Measurements from ENCODE around the gene VTI1A.

The VTI1A gene

GRCh38 chr10:112811741-112812551 lies 364.9 kb downstream of the VTI1A start:
- no peak for DNase-seq (ENCODE audit: low spot score)

- DNase-seq (ENCODE audit: low spot score), result no peak
Measured at GRCh38 chr10:112812586-112812985, 365.6 kb downstream of the VTI1A start.

GRCh38 chr10:112813866-112814591 lies 367.0 kb downstream of the VTI1A start:
- no peak for DNase-seq (ENCODE audit: low spot score)

DNA sequence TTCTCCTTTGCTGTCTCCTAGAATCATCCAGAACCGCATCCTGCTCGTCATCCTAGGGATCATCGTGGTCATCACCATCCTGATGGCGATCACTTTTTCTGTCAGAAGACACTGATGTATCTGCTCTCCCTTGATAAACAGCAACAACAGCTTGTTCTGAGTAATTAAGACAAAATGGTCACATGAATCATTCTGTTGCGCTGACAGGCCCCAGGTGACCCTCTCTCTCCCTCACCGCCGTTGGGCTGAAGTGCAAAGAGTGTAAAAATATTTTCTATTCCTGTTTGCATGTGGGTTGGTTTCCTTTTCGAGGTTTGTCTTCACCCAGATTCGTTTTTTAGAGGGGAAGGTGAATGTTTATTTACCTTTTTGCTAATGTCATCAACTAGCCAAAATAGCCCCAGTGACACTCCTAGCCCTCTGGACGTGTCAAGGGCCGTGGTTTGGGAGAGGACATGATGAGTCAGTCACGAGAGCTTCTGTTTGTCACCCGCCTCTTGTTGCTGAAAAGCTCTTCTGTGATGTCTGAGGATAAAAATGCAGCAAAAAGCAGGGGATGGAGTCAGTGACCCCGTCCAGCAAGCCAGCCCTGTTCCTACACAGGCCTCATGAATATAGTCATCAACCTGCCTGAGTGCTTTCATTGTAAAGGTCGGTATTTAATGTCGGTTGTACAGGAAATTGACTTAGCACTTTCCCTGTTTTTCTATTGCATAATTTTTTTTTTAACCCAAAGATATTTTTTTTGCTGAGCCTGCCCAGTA lies 368.4 kb downstream of the VTI1A start:
- no peak for DNase-seq (ENCODE audit: low spot score)

GRCh38 chr10:112816033-112816430 lies 369.0 kb downstream of the VTI1A start:
- no peak for DNase-seq (ENCODE audit: low spot score)

DNA sequence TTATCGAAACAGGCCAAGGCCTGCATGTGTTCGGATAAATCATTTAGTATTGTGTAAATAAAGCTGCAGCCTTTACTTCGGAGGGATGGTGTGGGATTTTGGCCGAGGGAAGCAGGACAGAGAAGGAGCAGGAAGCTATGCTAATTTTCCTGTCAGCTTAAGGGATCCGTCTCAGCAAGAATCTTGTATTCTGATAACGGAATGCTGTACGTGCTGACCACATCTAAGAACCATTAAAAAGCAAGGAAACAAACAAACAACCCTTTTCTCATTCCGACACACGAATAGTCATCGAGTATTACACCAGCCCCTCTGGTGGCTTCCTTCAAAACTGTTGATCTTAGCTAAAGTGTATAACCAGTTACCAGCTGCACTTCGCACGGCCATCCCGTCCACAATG lies 369.9 kb downstream of the VTI1A start:
- no peak for DNase-seq (ENCODE audit: low spot score)

DNA sequence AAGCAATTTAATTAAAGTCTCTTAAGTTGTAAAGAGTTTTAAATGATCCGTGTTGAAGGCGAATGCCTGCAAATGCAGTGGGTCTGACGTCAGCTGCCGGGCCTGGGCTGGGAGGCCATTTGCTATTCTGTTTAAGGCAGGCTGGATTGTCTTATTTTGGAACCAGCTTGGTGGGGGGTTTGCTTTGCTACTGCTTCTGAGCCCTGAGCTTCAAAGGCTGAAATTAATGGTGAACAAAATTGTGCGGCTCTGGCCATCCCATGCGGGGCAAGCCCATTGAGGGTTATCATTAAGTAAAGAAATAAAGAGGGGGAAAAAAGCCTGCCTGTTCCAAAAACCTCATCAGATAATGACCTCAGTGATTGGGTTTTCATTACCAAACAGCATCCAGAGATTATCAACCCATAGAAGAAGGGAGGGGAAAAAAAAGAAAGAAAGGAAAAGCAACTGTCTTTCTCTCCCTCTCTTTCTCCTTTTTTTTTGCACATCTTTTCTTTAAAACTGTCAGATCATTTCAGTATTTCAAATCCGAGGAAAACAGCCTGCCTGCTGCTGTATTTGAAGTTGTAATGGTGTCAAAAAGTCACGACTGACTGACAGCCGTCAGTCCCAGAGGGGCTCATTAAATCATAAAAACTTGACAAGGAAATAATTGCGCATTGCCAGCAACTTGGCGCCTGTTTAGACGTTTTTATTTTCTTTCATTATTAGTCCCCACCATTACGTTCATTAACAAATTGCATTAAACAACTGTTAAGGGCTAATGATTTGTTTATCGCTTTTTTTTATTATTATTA lies 371.2 kb downstream of the VTI1A start:
- DNase-seq (ENCODE audit: low spot score), result no peak

DNA sequence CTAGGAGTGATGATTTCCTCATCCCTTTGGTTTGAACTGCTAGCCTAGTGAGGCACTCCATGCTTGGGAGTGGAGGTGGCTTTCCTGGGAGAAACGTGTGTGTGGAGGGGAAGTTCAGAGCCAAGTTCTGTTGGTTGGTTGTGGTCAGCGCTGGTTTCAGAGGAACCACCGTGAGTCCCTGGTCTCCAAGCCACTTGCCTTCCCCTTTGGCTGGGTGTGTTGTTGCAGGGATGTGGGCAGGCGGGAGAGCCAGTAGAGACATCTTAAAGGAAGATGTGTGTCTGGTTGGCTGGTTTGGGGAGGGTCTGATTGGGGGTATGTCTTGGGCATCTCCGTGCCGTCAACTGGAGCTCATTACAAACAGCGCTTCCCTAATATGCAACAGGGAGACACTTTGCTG lies 372.2 kb downstream of the VTI1A start:
- DNase-seq (ENCODE audit: low spot score), result no peak

GRCh38 chr10:112820320-112820719 lies 373.3 kb downstream of the VTI1A start:
- no peak for DNase-seq (ENCODE audit: low spot score)

DNA sequence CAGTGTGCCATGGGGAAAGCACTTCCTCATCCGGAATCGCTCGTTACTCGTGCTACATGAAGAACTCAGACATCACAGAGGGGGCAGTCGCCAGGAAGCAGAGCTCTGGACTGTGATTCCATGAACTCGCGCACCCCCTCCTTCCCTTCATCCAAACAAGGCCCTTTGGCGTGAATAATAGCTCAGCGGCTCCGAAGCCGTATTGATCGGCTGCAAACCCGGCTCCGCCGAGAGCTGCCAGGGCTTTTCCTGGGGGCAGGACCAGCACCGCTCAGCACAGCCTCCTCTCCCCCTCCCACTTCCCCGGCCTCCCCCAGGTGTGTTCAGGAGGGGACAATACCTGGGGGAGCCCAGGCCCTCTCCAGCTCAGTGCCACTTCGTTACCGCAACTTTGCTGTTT lies 374.0 kb downstream of the VTI1A start:
- DNase-seq (ENCODE audit: low spot score), result no peak

GRCh38 chr10:112821663-112822062 lies 374.6 kb downstream of the VTI1A start:
- no peak for DNase-seq (ENCODE audit: low spot score)

DNA sequence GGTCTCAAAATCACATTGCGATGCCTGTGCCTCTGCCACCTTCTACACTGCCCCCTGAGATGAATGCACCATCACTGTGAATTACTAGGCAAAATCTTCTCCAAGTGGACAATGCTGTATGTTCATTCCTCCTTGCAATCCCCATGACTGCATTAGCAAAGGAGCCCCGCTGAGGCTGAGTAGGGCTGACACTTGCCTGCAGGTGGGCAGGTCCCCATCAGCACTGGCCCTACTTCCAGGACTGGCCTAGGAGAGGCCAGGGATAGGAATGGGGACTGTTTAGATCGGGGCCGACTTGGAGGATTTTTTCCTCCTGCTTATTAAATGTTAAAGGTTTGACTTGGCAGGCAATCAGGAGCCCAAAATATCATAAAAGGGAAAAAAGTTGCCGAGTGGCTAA lies 376.0 kb downstream of the VTI1A start:
- DNase-seq (ENCODE audit: low spot score), result no peak

- DNase-seq (ENCODE audit: low spot score), result no peak
Measured at GRCh38 chr10:112823604-112824003, 376.6 kb downstream of the VTI1A start.

DNA sequence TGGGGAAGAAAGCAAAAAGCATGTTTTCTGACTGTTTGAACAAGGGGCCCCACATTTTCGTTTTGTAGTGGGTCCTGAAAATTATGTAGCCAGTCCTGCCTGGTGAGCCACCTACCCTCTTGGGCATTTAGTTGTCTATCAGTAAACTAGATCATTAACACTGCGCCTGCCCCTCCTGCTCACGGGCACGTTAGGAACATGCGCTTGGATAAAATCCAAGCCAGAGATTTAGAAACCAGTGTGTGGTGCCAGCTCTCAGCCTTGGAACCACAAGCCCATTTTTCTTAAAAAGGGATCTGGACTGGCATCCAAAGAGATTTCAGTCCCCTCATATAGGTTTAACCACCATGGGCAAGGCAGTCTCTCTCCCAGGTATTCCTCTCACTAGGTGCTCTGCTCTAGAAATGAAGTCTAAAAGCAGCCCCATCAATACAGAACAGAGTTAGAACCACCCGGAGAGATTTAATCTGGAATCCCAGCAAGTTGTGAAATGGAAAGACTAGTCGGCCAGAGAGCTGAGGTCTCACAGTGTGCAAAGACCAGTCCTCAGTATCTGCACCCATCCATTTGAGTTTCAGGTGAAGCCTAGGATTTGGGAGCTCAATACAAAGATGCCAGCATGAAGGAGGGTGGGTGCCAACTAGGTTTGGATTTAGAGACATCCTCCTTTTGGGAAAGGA lies 379.1 kb downstream of the VTI1A start:
- no peak for DNase-seq (ENCODE audit: low spot score)

- no peak for DNase-seq (ENCODE audit: low spot score)
Measured at GRCh38 chr10:112827086-112827485, 380.1 kb downstream of the VTI1A start.

GRCh38 chr10:112827951-112828350 lies 380.9 kb downstream of the VTI1A start:
- DNase-seq (ENCODE audit: low spot score), result no peak

- no peak for DNase-seq (ENCODE audit: low spot score)
Measured at GRCh38 chr10:112831859-112832258, 384.8 kb downstream of the VTI1A start.

DNA sequence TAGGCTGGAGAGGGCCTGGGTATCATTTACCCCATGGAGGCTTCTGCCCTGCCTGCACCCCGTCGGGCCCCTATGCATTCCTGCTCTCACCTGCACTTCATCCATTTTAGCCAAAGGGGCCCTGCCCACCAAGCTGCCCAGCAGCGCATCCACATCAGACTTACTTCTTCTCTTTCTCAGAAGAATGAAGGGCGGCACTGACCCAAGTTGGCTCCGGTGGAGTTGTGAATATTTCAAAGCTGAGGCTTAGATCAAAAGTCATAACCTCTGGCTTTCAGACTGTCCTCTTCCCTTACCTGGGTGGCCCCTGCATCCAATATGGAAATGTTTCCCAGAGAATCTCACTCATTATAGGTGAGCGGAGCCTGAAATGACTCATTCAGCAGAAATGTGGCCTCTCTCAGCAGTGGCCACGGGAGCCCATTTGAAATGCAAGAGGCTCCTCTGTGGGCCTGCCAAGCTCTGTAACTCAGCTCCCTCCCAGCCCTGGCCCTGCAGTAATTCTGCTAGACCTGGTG lies 385.4 kb downstream of the VTI1A start:
- DNase-seq (ENCODE audit: low spot score), result no peak

GRCh38 chr10:112832959-112833358 lies 385.9 kb downstream of the VTI1A start:
- no peak for DNase-seq (ENCODE audit: low spot score)

GRCh38 chr10:112834751-112835181 lies 387.8 kb downstream of the VTI1A start:
- DNase-seq (ENCODE audit: low spot score), result no peak

DNA sequence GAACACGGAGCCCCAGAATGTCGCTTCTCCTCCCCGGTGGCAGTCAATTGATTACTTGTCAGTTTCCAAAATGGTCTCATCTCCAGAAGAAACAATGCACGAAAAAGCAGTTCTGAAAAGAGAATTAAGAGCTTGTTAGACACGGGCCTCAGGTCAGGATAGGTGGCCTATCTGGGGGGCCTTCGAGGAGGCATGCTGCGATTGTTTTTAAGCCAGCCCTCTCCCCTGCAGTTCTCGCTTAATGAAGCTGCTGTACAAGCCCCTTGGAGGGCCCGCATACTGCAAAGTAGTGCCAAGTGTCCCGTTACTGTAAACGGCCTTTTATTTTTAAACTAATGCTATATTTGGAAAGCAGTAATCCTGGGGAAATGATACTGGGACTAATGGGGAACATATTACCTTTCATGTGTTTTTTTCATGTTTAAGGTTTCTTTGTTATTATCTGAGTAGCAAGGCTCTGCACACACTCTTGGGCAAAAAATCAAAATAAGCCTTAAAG lies 388.3 kb downstream of the VTI1A start:
- DNase-seq (ENCODE audit: low spot score), result no peak

All from pons (tissue), 1 donor.